NCI-H446 treated with DMSO at 0.1 percent for 48 hours (cell line): ENCODE results near the gene TBC1D2B.

ENCODE experiments used
- DNase-seq: peaks from one replicate; lab custom pipeline; 2025; lab: John Stamatoyannopoulos, UW

TBC1D2B gene

GRCh38 chr15:78077053-78077870, at the start of gene TBC1D2B:
Gene TBC1D2B, minus strand, starts transcription at chr15:78077711. Its CDS starts 59 bp downstream, at chr15:78077652.
- DNase-seq = no peak

- no peak for DNase-seq
These were observed 47.8 kb upstream of the TBC1D2B start for GRCh38 chr15:78125267-78125666.

- DNase-seq = no peak
These were observed 43.0 kb upstream of the TBC1D2B start for GRCh38 chr15:78120523-78120922.

- no peak for DNase-seq
These were observed 35.0 kb upstream of the TBC1D2B start for GRCh38 chr15:78112551-78112950.

GRCh38 chr15:78111788-78112187, 34.3 kb upstream of the TBC1D2B start:
- no peak for DNase-seq

- no peak for DNase-seq
These were observed 33.5 kb upstream of the TBC1D2B start for GRCh38 chr15:78110916-78111475.

- no peak for DNase-seq
These were observed 32.6 kb upstream of the TBC1D2B start for GRCh38 chr15:78110096-78110495.

GRCh38 chr15:78109156-78109555, 31.6 kb upstream of the TBC1D2B start:
- DNase-seq = no peak

- peak; percentile 12 for DNase-seq
These were observed 31.0 kb upstream of the TBC1D2B start for GRCh38 chr15:78108300-78109084.

- no peak for DNase-seq
These were observed 30.0 kb upstream of the TBC1D2B start for GRCh38 chr15:78107471-78107870.

GRCh38 chr15:78105476-78106241, 28.1 kb upstream of the TBC1D2B start:
- DNase-seq = no peak

GRCh38 chr15:78104566-78105475, 27.3 kb upstream of the TBC1D2B start:
- no peak for DNase-seq

- no peak for DNase-seq
These were observed 26.6 kb upstream of the TBC1D2B start for GRCh38 chr15:78104119-78104479.

GRCh38 chr15:78103406-78104118, 26.1 kb upstream of the TBC1D2B start:
- no peak for DNase-seq

GRCh38 chr15:78102741-78103140, 25.2 kb upstream of the TBC1D2B start:
- no peak for DNase-seq

- DNase-seq = no peak
These were observed 24.7 kb upstream of the TBC1D2B start for GRCh38 chr15:78102211-78102610.

- no peak for DNase-seq
These were observed 24.1 kb upstream of the TBC1D2B start for GRCh38 chr15:78101423-78102105.

GRCh38 chr15:78100886-78101285, 23.4 kb upstream of the TBC1D2B start:
- no peak for DNase-seq

- no peak for DNase-seq
These were observed 20.7 kb upstream of the TBC1D2B start for GRCh38 chr15:78098131-78098755.
